HuH-7.5 (cell line): ENCODE results near the gene RPS15A.
"Not testable (repeated sequence)": the region's sequence is repeated elsewhere in the genome, so short reads cannot be mapped to it uniquely, and the experiment has no call there.

Source experiments
- DNase-seq: peaks from one replicate; pipeline ENCODE4 v3.0.0; 2011; ENCODE audit warnings: low spot score

RPS15A gene

DNA sequence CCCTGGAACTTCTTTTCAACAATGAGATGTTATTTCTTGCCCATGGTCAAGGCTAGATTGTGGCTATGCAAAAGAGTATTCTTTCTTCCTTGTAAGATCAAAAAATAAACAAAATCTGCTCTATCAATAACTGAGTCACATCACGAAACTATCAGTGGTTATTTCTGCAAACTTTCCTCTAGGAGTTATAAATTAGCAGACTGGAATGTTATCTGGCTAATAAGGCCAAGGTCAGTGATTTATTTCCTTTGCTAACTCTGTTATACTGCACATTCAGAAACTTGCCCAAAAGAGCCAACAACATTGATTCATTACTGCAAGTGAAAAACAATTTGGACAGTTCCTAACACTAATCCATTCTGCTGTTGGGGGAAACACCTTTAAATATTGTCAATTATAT, 6.2 kb upstream of the RPS15A start:
- DNase-seq, result no peak

DNA sequence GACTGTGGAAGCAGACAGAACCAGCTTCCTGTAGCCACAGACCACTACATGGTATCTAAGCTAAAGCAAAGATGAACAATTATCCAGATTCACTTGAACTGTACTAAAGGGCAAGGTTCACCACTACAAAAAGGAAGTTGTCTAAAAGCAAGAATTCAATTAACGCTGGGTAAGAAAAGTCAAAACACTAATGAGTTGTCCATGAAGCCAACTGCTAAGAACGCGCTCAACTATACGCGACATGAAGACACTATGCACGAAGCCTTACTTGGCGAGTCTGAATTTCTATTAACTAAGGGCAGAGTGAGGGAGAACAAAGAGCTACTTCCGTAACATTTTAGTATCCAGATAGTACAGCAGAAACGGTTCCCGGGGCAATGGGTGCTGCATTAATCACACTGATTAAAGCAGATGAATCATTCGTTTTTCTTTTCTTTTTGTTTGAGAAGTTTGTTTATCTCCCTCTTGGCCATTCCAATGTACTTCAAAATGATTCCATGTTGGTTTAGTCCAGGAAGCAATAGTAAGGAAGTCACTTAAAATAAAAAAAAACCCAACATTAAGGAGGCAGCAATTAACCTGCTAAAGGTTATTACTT, 2.8 kb upstream of the RPS15A start:
- no peak for DNase-seq

DNA sequence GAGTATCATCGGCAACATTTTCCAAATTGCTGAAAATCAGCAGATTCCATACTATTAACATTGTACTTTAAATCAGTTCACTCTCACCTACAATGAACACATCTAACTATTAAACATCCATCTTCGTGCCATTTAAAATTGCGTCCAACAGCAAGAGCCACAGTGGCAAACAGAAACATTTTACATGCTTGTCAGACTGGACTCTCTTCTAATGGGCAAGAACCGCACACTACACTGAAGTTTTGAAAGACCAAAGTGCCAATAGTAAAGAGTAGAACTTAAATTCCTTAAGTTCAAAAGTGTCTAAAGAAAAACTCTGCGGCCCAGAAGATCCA, 652 bp downstream of the RPS15A start:
- DNase-seq, result no peak

DNA sequence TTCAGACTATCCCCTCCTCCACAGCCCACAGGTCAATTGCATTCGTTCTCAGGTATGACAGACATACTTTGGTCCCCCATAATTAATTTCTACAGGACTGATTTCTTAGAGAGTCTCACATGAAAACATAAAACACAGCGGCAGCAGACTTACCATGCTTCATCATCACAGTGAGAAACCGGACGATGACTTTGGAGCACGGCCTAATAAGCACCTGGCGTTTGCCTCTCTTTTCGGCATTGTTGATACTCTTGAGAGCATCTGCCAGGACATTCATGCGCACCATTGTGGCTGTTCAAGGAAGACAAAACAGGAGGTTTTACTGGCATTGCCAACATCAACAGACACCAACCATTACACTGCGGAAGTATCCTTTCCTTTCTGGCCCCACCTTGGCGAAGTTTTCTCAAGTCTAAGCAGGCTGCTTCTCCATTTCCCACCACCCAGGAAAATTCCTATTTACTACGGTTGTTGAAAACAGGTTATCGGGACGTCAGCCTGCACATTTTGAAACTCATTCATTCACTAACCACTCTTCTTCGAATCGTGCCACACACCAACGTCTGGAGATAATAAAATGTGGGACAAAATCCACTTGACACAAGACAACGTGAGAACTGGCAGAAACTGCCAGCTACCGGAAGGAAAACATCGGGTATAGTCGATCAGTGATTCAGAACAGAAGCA, 1.2 kb downstream of the RPS15A start:
- DNase-seq, result no peak

- no peak for DNase-seq
Observed at GRCh38 chr16:18784917-18785623, 5.1 kb downstream of the RPS15A start.

- DNase-seq, result no peak
Observed at GRCh38 chr16:18783430-18784341, 6.4 kb downstream of the RPS15A start.

DNA sequence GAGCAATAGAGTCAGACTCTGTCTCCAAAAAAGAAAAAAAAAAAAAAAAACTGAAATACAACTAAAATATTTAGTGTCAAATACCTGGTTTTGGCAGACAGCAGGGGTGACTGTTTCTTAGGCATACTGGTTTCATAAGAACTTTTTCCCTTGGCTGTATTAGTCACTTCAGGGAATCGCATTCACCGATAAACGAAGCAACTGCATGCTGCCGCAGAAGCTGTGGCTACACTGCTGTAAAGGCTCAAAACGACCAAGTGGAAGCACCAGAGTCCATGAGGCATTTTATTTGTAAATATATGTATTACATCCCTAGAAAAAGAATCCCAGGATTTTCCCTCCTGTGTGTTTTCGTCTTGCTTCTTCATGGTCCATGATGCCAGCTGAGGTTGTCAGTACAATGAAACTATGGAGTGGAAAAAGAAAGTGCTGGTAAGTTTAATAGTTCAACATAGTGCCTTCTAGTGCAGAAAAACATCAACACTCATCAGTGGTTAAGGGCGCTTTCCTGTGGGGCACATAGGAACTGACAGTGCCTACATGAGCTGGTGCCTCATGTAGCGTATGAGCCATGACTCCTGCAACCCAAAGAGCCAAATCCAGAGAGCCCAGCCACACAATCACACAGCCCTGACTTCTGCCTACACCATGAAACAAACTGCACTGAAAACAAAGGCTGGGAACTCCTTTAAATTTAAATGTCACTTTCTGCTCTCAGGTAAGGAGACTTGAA, 7.3 kb downstream of the RPS15A start:
- DNase-seq, result no peak

DNA sequence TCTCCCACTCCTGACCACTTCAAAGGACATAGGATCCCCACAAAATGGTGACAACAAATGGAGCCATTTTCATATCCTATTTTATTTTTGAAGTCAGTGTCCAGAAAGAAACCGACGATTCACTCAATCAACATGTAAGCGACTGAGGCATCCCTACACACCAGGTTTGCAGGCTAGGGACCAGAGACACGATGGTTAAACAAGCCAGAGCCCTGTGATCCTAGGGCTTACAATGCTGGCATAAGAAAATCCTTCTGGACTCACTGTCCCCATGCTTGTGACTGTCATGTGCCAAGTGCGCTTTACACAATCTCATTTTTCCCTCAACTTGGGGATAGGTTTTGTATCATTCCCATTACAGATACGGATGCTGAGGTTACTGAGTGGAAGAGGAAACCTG, 8.9 kb downstream of the RPS15A start:
- DNase-seq, result not testable (repeated sequence)

- not testable (repeated sequence) for DNase-seq
Observed at GRCh38 chr16:18780460-18781026, 9.6 kb downstream of the RPS15A start.

DNA sequence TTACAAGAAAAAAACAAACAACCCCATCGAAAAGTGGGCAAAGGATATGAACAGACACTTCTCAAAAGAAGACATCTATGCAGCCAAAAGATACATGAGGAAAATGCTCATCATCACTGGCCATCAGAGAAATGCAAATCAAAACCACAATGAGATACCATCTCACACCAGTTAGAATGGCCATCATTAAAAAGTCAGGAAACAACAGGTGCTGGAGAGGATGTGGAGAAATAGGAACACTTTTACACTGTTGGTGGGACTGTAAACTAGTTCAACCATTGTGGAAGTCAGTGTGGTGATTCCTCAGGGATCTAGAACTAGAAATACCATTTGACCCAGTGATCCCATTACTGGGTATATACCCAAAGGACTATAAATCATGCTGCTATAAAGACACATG, 12.5 kb downstream of the RPS15A start:
- not testable (repeated sequence) for DNase-seq

DNA sequence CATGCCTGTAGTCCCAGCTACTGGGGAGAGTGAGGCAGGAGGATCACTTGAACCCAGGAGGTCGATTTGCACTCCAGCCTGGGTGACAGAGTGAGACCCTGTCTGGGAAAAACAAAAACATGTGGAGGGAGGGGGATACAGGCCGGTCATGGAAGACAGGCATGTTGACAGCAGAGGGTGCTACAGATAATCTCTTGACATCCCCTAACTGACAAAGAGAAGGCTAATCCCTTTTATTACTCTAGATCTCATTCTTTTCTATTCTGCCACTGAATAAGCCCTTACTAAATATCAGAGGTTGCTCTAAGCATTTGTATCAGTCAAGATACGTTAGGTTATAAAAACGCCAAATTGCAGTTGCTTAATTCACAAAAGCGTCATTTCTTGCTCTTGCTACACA, 13.8 kb downstream of the RPS15A start:
- DNase-seq, result not testable (repeated sequence)

DNA sequence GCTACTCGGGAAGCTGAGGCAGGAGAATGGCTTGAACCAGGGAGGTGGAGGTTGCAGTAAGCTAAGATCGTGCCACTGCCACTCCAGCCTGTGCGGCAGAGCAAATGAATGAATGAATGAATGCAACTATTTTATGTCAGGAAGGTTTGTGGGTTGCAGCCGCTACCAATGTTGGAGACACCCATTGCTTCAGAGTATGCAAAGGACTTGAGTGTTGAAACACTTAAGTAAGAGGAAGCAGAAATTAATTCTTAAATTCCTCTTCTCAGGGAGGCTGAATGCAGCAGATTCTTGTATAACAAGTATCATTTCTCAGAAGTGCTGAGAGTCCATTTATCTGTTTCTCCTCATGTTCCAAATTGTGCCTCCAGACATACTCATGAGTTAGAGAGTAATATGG, 15.5 kb downstream of the RPS15A start:
- not testable (repeated sequence) for DNase-seq

DNA sequence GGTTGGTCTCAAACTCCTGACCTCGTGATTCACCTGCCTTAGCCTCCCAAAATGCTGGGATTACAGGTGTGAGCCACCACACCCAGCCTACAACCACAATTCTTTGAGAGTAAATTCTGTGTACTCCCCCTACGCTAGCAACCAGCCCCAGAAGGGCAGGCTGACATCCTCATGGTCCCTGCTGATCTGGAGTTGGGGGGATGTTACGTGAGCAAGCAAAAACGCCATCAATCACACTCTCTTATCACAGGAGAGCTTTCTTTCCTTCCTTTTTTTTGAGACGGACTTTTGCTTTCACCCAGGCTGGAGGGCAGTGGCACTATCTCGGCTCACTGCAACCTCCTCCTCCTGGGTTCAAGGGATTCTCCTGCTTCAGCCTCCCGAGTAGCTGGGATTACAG, 18.0 kb downstream of the RPS15A start:
- not testable (repeated sequence) for DNase-seq

DNA sequence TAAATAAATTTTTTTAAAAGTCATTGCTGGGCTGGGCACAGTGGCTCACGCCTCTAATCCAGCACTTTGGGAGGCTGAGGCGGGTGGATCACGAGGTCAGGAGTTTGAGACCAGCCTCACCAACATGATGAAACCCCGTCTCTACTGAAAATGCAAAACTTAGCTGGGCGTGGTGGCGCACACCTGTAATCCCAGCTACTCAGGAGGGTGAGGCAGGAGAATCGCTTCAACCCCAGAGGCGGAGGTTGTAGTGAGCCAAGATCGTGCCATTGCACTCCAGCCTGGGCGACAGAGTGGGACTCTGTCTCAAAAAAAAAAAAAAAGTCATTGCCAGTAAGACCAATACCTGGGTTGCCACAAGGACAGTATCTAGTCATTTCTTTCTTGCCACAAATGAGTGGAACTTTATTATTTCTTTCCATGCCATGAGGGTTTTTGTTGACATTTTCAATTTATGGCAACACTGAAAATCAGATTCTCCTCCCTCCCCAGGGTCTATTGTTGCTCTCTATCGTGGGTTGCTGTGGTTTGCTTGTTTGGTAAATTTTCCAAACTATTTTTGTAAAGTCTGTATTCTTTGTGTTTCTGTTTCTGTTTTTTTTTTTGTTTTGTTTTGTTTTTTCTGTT, 19.7 kb downstream of the RPS15A start:
- not testable (repeated sequence) for DNase-seq

DNA sequence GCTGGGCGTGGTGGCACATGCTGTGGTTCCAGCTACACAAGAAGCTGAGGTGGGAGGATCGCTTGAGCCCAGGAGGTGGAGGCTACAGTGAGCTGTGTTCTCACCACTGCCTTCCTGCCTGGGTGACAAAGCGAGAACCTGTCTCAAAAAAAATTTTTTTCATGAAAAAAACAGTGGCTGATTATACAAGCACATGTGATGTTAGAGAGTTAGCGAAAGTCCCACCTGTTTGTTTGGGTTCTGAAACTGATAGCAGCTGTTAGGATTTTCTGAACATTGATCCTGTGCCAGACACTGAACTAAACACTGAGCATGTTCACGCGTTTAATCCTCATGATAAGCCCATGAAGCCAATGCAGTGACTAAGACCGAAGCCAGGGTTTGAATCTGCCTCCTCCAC, 22.9 kb downstream of the RPS15A start:
- DNase-seq, result not testable (repeated sequence)

- DNase-seq, result not testable (repeated sequence)
Observed at GRCh38 chr16:18762713-18763112, 27.4 kb downstream of the RPS15A start.

DNA sequence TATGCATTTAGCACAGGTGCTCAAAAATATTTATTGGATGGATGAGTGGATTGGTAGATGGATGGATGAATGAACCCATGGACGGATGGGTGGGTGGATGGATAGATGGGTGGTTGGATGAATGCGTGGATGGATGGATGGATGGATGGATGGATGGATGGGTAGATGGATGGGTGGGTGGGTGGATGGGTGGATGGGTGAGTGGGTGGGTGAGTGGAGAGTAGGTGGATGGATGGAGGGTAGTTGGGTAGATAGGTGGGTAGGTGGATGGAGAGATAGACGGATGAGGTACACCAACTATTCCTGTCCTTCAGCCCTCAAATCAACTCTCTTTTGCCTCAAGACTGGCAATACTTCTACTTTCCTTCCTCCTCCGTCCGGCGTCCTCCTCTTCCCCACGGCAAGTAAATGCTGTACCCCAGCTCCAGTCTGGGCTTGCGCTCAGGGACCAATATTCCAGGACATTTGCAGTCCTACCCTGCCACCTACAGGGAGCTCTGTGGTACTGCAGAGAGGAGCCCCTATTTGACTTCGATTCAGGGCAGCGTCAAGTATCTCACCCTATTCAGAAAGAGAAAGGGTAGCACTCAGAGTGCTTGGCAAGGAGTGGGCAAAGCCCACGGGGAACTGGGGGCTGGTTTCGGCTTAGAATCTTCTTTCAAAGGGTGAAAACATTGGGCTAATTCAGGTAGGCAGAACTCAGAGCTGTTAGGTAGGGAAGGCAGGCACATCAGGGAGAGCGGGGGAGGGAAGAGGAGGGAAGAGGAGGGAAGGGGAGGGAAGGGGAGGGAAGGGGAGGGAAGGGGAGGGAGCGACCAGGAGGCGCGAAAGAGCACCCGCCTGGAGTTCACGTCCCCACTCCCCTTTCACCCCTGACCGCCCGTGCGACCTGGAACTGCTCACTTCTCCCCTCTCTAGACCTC, 30.3 kb downstream of the RPS15A start:
- not testable (repeated sequence) for DNase-seq

GRCh38 chr16:18757960-18758660, 32.0 kb downstream of the RPS15A start:
- DNase-seq, result not testable (repeated sequence)

GRCh38 chr16:18756639-18757038, 33.5 kb downstream of the RPS15A start:
- not testable (repeated sequence) for DNase-seq
